K562 (cell line): Measurements from ENCODE around the gene USP44. TPM values are rescaled to one million over a fixed set of nuclear protein-coding genes. Genes with fewer than 3 reads are reported as not detected.
A peak's percentile ranks its signal among the peaks of the same experiment; 100 is the strongest.

ENCODE experiments used
- ATAC-seq: fragments of 200-7000 bp; cut with Tn5 transposase; 3 replicates; pipeline ENCODE4 v1.9.1; 2020; ENCODE audit warnings: moderate library complexity
- BruUV-seq: library from RNA; stranded (reverse); fragments of 400-500 nt; replicated peaks from 2 replicates; lab custom pipeline; 2021; lab: Mats Ljungman, UMichigan
- CTCF ChIA-PET: fragments of 300-600 bp; formaldehyde crosslinking; extraction: SDS; loops from one replicate; lab custom pipeline; 2021; ENCODE audit warnings: low intra/inter-chr PET ratio; lab: Yijun Ruan, JAX
- POLR2A ChIA-PET: fragments of 300-600, 350-650 bp; sonication (Branson Sonifier 250); formaldehyde crosslinking; extraction: SDS; loops from one replicate; lab custom pipeline; 2021; ENCODE audit warnings: antibody characterized with exemption, inconsistent platforms; lab: Yijun Ruan, JAX
- DNase-seq, 4 experiments: peaks; one replicate each; pipeline versions ENCODE4 v3.0.0 to v3.0.0-alpha.2; 2011 to 2018; ENCODE audit warnings: low spot score in 3 of 4, mixed read lengths in 3 of 4; ENCODE audit errors: extremely low read depth in 1 of 4
- FAIRE-seq: peaks from 2 replicates; lab custom pipeline; 2011; peaks lifted over from hg19 to GRCh38; lab: Jason Lieb, UNC
- H2AFZ ChIP-seq: 2 replicates; pipeline ENCODE4 v1.6.0; 2011; ENCODE audit warnings: low read depth, low read length, control low read depth, inconsistent platforms
- H3K27ac ChIP-seq: fragments of 200-600 bp; 3 replicates; pipeline ENCODE4 v1.8.0; 2011; ENCODE audit warnings: low read depth, mild to moderate bottlenecking, control low read depth, inconsistent platforms, low read length, moderate library complexity, mixed read lengths; ENCODE audit errors: extremely low read depth
- H3K27me3 ChIP-seq, 2 experiments: fragments of 300-600 bp in 1 of 2; 2 replicates in 1 of 2; 3 replicates in 1 of 2; pipeline versions ENCODE4 v1.6.0 to v1.8.0; 2011; ENCODE audit warnings: inconsistent platforms in 2 of 2, low read length in 2 of 2, mild to moderate bottlenecking in 1 of 2, mixed read lengths in 1 of 2, moderate library complexity in 1 of 2; ENCODE audit not compliant: control insufficient read depth in 2 of 2, insufficient read depth in 2 of 2
- H3K36me3 ChIP-seq: fragments of 300-600 bp; 3 replicates; pipeline ENCODE4 v1.8.0; 2011; ENCODE audit warnings: mild to moderate bottlenecking, low read length, inconsistent platforms; ENCODE audit not compliant: control insufficient read depth, insufficient read depth
- H3K4me1 ChIP-seq, 2 experiments: fragments of 200-600 bp in 1 of 2; replicated peaks in 1 of 2; 2 replicates in 1 of 2; 3 replicates in 1 of 2; pipeline versions ENCODE4 v1.5.1 to v1.8.0; 2011; ENCODE audit warnings: inconsistent platforms in 2 of 2, low read length in 2 of 2, mild to moderate bottlenecking in 1 of 2, mixed read lengths in 1 of 2, moderate library complexity in 1 of 2; ENCODE audit not compliant: control insufficient read depth in 2 of 2, insufficient read depth in 2 of 2
- H3K4me2 ChIP-seq: 2 replicates; pipeline ENCODE4 v1.6.1; 2011; ENCODE audit warnings: low read length, control low read depth, inconsistent platforms, mixed read lengths; ENCODE audit not compliant: insufficient read depth
- H3K4me3 ChIP-seq: fragments of 200-600 bp; sonication (generic), shearing (Covaris generic); 2 replicates; pipeline ENCODE4 v1.5.1; 2016; ENCODE audit warnings: control low read depth, inconsistent platforms
- H3K79me2 ChIP-seq: fragments of 200-600 bp; 3 replicates; pipeline ENCODE4 v1.8.0; 2011; ENCODE audit warnings: low read length, inconsistent platforms; ENCODE audit not compliant: control insufficient read depth, insufficient read depth
- H3K9ac ChIP-seq, 2 experiments: 2 replicates each; pipeline versions ENCODE4 v1.6.0 to v1.6.1; 2011; ENCODE audit warnings: low read depth in 2 of 2, low read length in 2 of 2, control low read depth in 1 of 2, inconsistent platforms in 1 of 2, mild to moderate bottlenecking in 1 of 2, mixed read lengths in 1 of 2; ENCODE audit not compliant: insufficient read depth in 1 of 2
- H3K9me1 ChIP-seq: one replicate; pipeline ENCODE4 v1.6.0; 2011; ENCODE audit warnings: inconsistent platforms, mild to moderate bottlenecking, low read length, moderate library complexity; ENCODE audit not compliant: control insufficient read depth, insufficient read depth
- H3K9me3 ChIP-seq: replicated peaks from 2 replicates; pipeline ENCODE4 v1.5.1; 2011; ENCODE audit warnings: low read depth, low read length, inconsistent platforms; ENCODE audit not compliant: control insufficient read depth, insufficient read depth
- H4K20me1 ChIP-seq: replicated peaks from 2 replicates; pipeline ENCODE4 v1.6.1; 2011; ENCODE audit warnings: low read length, inconsistent platforms, mixed read lengths; ENCODE audit not compliant: control insufficient read depth, insufficient read depth
- BHLHE40 ChIP-seq: IDR thresholded peaks from 2 replicates; pipeline ENCODE4 v1.6.1; 2011; ENCODE audit warnings: low read length, improper control_type of control experiment
- CBFA2T2 ChIP-seq: fragments of 450-650 bp; conservative IDR thresholded peaks from 2 replicates; pipeline ENCODE4 v1.6.1; 2017; ENCODE audit warnings: mild to moderate bottlenecking
- CSDE1 ChIP-seq, 2 experiments: fragments of 450-650 bp; IDR thresholded peaks; 2 replicates each; pipeline ENCODE4 v1.6.1; 2016; ENCODE audit warnings: mild to moderate bottlenecking in 1 of 2
- DMBX1 ChIP-seq: fragments of 250-450 bp; sonication (Bioruptor Pico); IDR thresholded peaks from 2 replicates; pipeline ENCODE4 v1.8.0; 2022; ENCODE audit warnings: inconsistent platforms, mild to moderate bottlenecking, moderate library complexity, borderline replicate concordance
- FOXA3 ChIP-seq, 2 experiments: fragments of 450-650 bp in 1 of 2; sonication (generic) in 1 of 2; formaldehyde crosslinking; IDR thresholded peaks in 1 of 2; conservative IDR thresholded peaks in 1 of 2; 2 replicates each; pipeline versions ENCODE4 v1.4.0 to v1.8.0; 2020 to 2022; ENCODE audit warnings: mild to moderate bottlenecking in 2 of 2, missing genetic modification reagents in 1 of 2
- KLF16 ChIP-seq: IDR thresholded peaks from 2 replicates; pipeline ENCODE4 v1.6.1; 2016; ENCODE audit warnings: antibody characterized with exemption
- MAFF ChIP-seq: IDR thresholded peaks from 2 replicates; pipeline ENCODE4 v1.6.1; 2012; ENCODE audit warnings: low read length, improper control_type of control experiment
- SNRNP70 ChIP-seq: fragments of 200-400 bp; formaldehyde crosslinking; optimal IDR thresholded peaks from 2 replicates; pipeline ENCODE3; 2017; ENCODE audit warnings: low read depth, low read length
- STAT5A ChIP-seq: IDR thresholded peaks from 2 replicates; pipeline ENCODE4 v1.6.1; 2012; ENCODE audit warnings: low read length, inconsistent platforms, borderline replicate concordance
- TAL1 ChIP-seq: fragments of 450-650 bp; IDR thresholded peaks from 2 replicates; pipeline ENCODE4 v1.6.1; 2016; ENCODE audit warnings: mild to moderate bottlenecking
- TCF7 ChIP-seq: sonication (generic); IDR thresholded peaks from 2 replicates; pipeline ENCODE4 v1.6.1; 2016; ENCODE audit warnings: antibody characterized with exemption, borderline replicate concordance
- THRAP3 ChIP-seq: fragments of 450-650 bp; IDR thresholded peaks from 2 replicates; pipeline ENCODE4 v1.6.1; 2016; ENCODE audit warnings: mild to moderate bottlenecking, inconsistent platforms, borderline replicate concordance
- ZBTB17 ChIP-seq: fragments of 450-650 bp; formaldehyde crosslinking; IDR thresholded peaks from 2 replicates; pipeline ENCODE4 v1.4.0; 2020; ENCODE audit warnings: mild to moderate bottlenecking
- ZBTB40 ChIP-seq, 2 experiments: fragments of 450-650 bp in 1 of 2; sonication (generic) in 1 of 2; formaldehyde crosslinking in 1 of 2; IDR thresholded peaks; 2 replicates each; pipeline versions ENCODE4 v1.7.1 to v1.9.0; 2016 to 2022; ENCODE audit warnings: inconsistent platforms in 1 of 2, mild to moderate bottlenecking in 1 of 2, missing genetic modification reagents in 1 of 2
- ZFPM2 ChIP-seq: fragments of 250-450 bp; sonication (Bioruptor Pico); IDR thresholded peaks from 2 replicates; pipeline ENCODE4 v1.5.1; 2022; ENCODE audit warnings: mild to moderate bottlenecking
- ZNF134 ChIP-seq: fragments of 250-450 bp; sonication (Bioruptor Pico); conservative IDR thresholded peaks from 2 replicates; pipeline ENCODE4 v1.4.0; 2020
- ZNF699 ChIP-seq: fragments of 250-450 bp; sonication (Bioruptor Pico); IDR thresholded peaks from 2 replicates; pipeline ENCODE4 v1.8.0; 2021; ENCODE audit warnings: mild to moderate bottlenecking, moderate library complexity; ENCODE audit not compliant: insufficient replicate concordance
- in situ Hi-C: fragments of 300-500 bp; cut with MboI; formaldehyde crosslinking; loops from 4 replicates; pipeline ENCODE4 v1.15.0; 2018; ENCODE audit warnings: inconsistent platforms, mixed read lengths
- intact Hi-C: fragments of 100-400 bp; cut with micrococcal nuclease; formaldehyde crosslinking; loops from 2 replicates; pipeline ENCODE4 v1.14.2; 2022
- polyA plus RNA-seq, 8 experiments: library from polyadenylated mRNA; depleted of rRNA in 4 of 8; stranded (reverse) in 5 of 8; unstranded in 3 of 8; fragments of >200 nt; fragmentation: Nextera tagmentation in 2 of 8; fragmentation: Illumina TruSeq in 1 of 8; extraction: Ambion mirVana in 2 of 8; extraction: Trizol in 1 of 8; gene quantifications; 2 replicates each; pipeline versions ENCODE4 v1.2.1 to v1.2.3, GENCODE V29; 2011 to 2014; ENCODE audit warnings: inconsistent platforms in 1 of 8, missing spikeins in 1 of 8
- total RNA-seq, 7 experiments: library from RNA; depleted of rRNA in 6 of 7; stranded (reverse); fragments of >200 nt in 6 of 7; fragmentation: Illumina TruSeq in 2 of 7; extraction: Trizol in 2 of 7; gene quantifications; 2 replicates each; pipeline versions ENCODE4 v1.2.1 to v1.2.3, GENCODE V29; 2011 to 2021; ENCODE audit warnings: low replicate concordance in 1 of 7

The USP44 gene
- total and polyA plus RNA-seq, 9 of the 15 experiments (the other 6 are each of a cell fraction or from before 2014, with no cell fraction given) = 2.1 to 5.7 (median 2.8) TPM

DNA sequence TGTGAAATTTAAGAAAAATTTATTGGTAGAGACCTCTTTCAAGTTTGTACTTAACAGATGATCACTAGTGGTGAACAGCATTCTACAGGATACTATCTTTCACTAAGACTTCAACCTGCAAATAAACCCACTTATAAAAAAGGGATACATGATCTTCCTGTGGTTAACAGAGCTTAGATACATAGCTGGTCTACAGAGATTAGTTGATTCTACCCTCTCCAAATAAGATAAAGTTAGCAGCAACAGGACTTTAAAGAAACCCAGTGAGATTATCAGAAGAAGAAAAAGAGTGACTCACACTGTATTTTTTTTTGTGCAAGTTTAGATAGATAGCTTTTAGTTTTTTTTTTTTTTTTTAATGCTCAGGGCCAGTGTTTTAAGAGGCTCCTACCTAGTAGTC is 34.5 kb downstream of the USP44 start:
- Histone ChIP-seq H4K20me1 (no peaks in the 10 kb centered on the region), H3K4me3 (no peak overlapping the region), H3K27me3 (no peaks in the 10 kb centered on the region), H3K9me1 (no peaks in the 10 kb centered on the region), H2AFZ (no peak overlapping the region), H3K4me1 (peaks cover 17 to 20% of the 10 kb centered on the region in 2 experiments; a peak in 4 of 5 replicates), H3K4me2 (no peak overlapping the region), H3K27ac (peak overlapping the region; percentile 9; the same call in 2 of the 3 replicates), H3K36me3 (peaks cover 37% of the 10 kb centered on the region), H3K79me2 (no peaks in the 10 kb centered on the region), H3K9me3 (no peaks in the 10 kb centered on the region), H3K9ac (no peak overlapping the region)
- peak; percentile 77 for FAIRE-seq
- POLR2A ChIA-PET = interaction anchor here (0.8 kb wide), 1 partner anchor 151 kb away, joined by 4 read pairs; no protein-coding TSS in a partner anchor
- no TSS peak for BruUV-seq
- peak; percentile 17 to 70 (median 41) for DNase-seq
- in situ Hi-C loops = no loop called here
- CTCF ChIA-PET = no interaction called here
- intact Hi-C loops = no loop called here
- ATAC-seq = peak; percentile 67
- no peak for TF ChIP-seq BHLHE40
- peak; percentile 88 for TF ChIP-seq TAL1
- TF ChIP-seq CSDE1 (IDR thresholded peaks at IDR 0.05) = no peak
- TF ChIP-seq ZBTB40 (IDR thresholded peaks at IDR 0.05) = 0 out of 2 replicates have a peak, but pooled peaks have one; percentile 36
- TF ChIP-seq ZBTB40 (CRISPR knock-in tag; IDR thresholded peaks at IDR 0.05) = no peak
- TF ChIP-seq CBFA2T2 = peak; percentile 86
- no peak for TF ChIP-seq ZNF699 (CRISPR knock-in tag)
- peak; percentile 71 for TF ChIP-seq KLF16
- no peak for TF ChIP-seq TCF7
- TF ChIP-seq ZBTB17 (CRISPR knock-in tag) = no peak
- TF ChIP-seq FOXA3 (CRISPR knock-in tag; conservative IDR thresholded peaks at IDR 0.05 in 1 of 2, IDR thresholded peaks at IDR 0.05 in 1 of 2) = peak in 1 of 2 experiments; percentile 88; a peak in 2 of 4 replicates
- no peak for TF ChIP-seq DMBX1
- no peak for TF ChIP-seq MAFF
- TF ChIP-seq ZFPM2 = no peak
- no peak for TF ChIP-seq THRAP3
- no peak for TF ChIP-seq SNRNP70
- peak; percentile 64 for TF ChIP-seq STAT5A
- no peak for TF ChIP-seq ZNF134 (CRISPR knock-in tag)
